ENCODE data around the gene SLC37A4. TPM values are rescaled to one million over a fixed set of nuclear protein-coding genes. Genes with fewer than 3 reads are reported as not detected.

Gene SLC37A4
- total RNA-seq, 1 donor from 2014 or later: 21.7 TPM

- intact Hi-C loops (cut with micrococcal nuclease): no loop called here
These were observed 51.2 kb downstream of the SLC37A4 start for GRCh38 chr11:118979434-118979833.

DNA sequence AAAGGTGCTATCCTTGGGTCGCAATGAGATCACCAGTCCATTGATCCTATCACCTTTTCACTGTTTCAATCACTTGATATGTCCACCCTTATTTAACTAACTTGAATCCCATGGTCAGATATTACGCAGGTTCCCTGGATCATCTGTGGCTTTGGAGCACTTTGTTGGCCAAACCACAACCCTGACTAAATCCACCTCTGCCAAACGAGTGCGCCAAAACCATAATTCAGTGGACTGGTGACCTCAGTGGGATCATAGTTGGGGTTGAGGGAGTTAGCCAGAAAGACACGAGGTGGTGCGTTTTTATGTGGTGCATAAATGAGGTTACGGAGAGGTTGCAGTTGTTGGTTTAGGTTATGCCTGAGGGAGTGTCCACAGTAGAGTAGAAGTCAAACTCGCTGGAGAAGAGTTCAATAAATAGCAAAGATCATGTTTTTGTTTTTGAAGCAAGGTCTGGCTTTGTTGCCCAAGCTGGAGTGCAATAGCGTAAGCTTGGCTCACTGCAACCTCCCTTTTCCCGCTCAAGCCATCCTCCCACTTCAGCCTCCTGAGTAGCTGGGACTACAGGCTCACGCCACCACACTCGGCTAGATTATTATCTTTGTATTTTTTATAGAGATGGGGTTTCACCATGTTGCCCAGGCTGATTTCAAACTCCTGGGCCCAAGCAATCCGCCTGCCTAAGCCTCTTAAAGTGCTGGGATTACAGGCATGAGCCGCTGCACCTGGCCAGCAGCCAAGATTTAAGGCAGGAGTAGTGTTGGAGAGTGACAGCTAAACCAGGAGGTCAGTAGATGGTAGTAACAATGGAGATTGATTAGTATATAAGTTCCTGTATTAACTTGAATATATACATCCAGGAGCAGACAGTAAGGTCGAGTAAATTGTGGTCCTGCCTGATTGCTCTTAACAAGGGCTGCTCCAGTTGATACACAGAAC lies 54.6 kb downstream of the SLC37A4 start:
- intact Hi-C loops (cut with micrococcal nuclease): no loop called here

Other genes starting within 250 kb of the SLC37A4 start
- 135 and 142 TPM in 2 replicates for gene DDX6, start 239.7 kb downstream of the SLC37A4 start, total RNA-seq
- gene CXCR5, start 147.0 kb downstream of the SLC37A4 start, total RNA-seq: 0.30 and 0.41 TPM in 2 replicates
- gene BCL9L, start 105.0 kb downstream of the SLC37A4 start, total RNA-seq: 54.8 and 56.5 TPM in 2 replicates
- not detected in 2 replicates for gene UPK2, start 74.6 kb downstream of the SLC37A4 start, total RNA-seq
- gene FOXR1, start 59.1 kb downstream of the SLC37A4 start, total RNA-seq: not detected in 2 replicates
- gene CENATAC, start 32.7 kb downstream of the SLC37A4 start, total RNA-seq: 51.2 and 52.3 TPM in 2 replicates
- 1,476 and 1,513 TPM in 2 replicates for gene RPS25, start 12.5 kb downstream of the SLC37A4 start, total RNA-seq
- 82.3 and 86.6 TPM in 2 replicates for gene TRAPPC4, start 12.1 kb downstream of the SLC37A4 start, total RNA-seq
- gene HYOU1, start 26.3 kb upstream of the SLC37A4 start, total RNA-seq: 207 and 217 TPM in 2 replicates
- gene VPS11, start 36.9 kb upstream of the SLC37A4 start, total RNA-seq: 31.7 and 36.5 TPM in 2 replicates
- 35.7 and 36.0 TPM in 2 replicates for gene HMBS, start 54.0 kb upstream of the SLC37A4 start, total RNA-seq
- gene DPAGT1, start 71.0 kb upstream of the SLC37A4 start, total RNA-seq: 68.0 and 71.5 TPM in 2 replicates
- gene C2CD2L, start 76.5 kb upstream of the SLC37A4 start, total RNA-seq: 28.4 and 29.9 TPM in 2 replicates
- 39.6 and 44.2 TPM in 2 replicates for gene HINFP, start 90.7 kb upstream of the SLC37A4 start, total RNA-seq
- 0.07 and 0.48 TPM in 2 replicates for gene ABCG4, start 118.2 kb upstream of the SLC37A4 start, total RNA-seq
- gene NLRX1, start 137.8 kb upstream of the SLC37A4 start, total RNA-seq: 23.7 TPM in 2 replicates
- 0.14 and 0.23 TPM in 2 replicates for gene NHERF4, start 154.6 kb upstream of the SLC37A4 start, total RNA-seq
- gene CBL, start 175.5 kb upstream of the SLC37A4 start, total RNA-seq: 41.1 and 43.4 TPM in 2 replicates